Left lung (tissue), 10 donors: ENCODE data around the gene GULP1. TPM values are rescaled to one million over a fixed set of nuclear protein-coding genes. Genes with fewer than 3 reads are reported as not detected.

Source experiments
- ATAC-seq: fragments of 200-7000 bp; cut with Tn5 transposase; one replicate; pipeline ENCODE4 v1.9.1; 2020; ENCODE audit warnings: moderate library complexity
- DNase-seq, 4 donors: peaks; one replicate each; pipeline ENCODE4 v3.0.0-alpha.2; 2013 to 2020
- H3K27ac ChIP-seq, 2 donors: fragments of 200-600 bp; sonication (generic) in 1 of 2; one replicate each; pipeline versions ENCODE4 v1.5.0 to v1.8.0; 2020 to 2021
- H3K27me3 ChIP-seq, 2 donors: fragments of 200-600 bp; sonication (generic) in 1 of 2; one replicate each; pipeline versions ENCODE4 v1.5.0 to v1.8.0; 2020 to 2021
- H3K36me3 ChIP-seq, 2 donors: fragments of 200-600 bp; sonication (generic) in 1 of 2; one replicate each; pipeline versions ENCODE4 v1.5.0 to v1.8.0; 2020 to 2021
- H3K4me1 ChIP-seq, 2 donors: fragments of 200-600 bp; one replicate each; pipeline ENCODE4 v1.8.0; 2021
- H3K4me3 ChIP-seq, 2 donors: fragments of 200-600 bp; sonication (generic) in 1 of 2; one replicate each; pipeline versions ENCODE4 v1.5.0 to v1.8.0; 2020 to 2021; ENCODE audit warnings: mild to moderate bottlenecking in 1 of 2
- H3K9me3 ChIP-seq, 2 donors: fragments of 200-600 bp; sonication (generic) in 1 of 2; one replicate each; pipeline versions ENCODE4 v1.5.0 to v1.8.0; 2020 to 2021
- CTCF ChIP-seq, 2 donors: fragments of 200-600 bp; sonication (generic) in 1 of 2; IDR thresholded peaks; one replicate each; pipeline versions ENCODE4 v1.5.0 to v1.8.0; 2021; ENCODE audit warnings: antibody characterized with exemption in 2 of 2
- intact Hi-C, 2 donors: fragments of 100-400 bp; cut with DNase I; formaldehyde crosslinking; loops; one replicate each; pipeline versions ENCODE4 v1.11.2 to v1.14.2; 2022
- polyA plus RNA-seq, 6 donors: library from polyadenylated mRNA; unstranded; fragments of 120-200 nt; gene quantifications; one replicate each; pipeline ENCODE4 v1.2.1, GENCODE V29; 2013; ENCODE audit not compliant: insufficient read length in 6 of 6
- total RNA-seq, 2 donors: library from RNA; stranded (reverse); fragmentation: NEBNext Ultra II Directional; extraction: Animal tissue kit (Norgen Biotek cat#: 25700); gene quantifications; one replicate each; pipeline ENCODE4 v1.2.1, GENCODE V29; 2021
- donor health status: DM: no; HTN: yes; CAD: no.
- donor health status: DM: no; HTN: no; CAD: no.

GULP1 gene
- total and polyA plus RNA-seq, 8 donors: 27.5 to 120 (median 85.4) TPM

DNA sequence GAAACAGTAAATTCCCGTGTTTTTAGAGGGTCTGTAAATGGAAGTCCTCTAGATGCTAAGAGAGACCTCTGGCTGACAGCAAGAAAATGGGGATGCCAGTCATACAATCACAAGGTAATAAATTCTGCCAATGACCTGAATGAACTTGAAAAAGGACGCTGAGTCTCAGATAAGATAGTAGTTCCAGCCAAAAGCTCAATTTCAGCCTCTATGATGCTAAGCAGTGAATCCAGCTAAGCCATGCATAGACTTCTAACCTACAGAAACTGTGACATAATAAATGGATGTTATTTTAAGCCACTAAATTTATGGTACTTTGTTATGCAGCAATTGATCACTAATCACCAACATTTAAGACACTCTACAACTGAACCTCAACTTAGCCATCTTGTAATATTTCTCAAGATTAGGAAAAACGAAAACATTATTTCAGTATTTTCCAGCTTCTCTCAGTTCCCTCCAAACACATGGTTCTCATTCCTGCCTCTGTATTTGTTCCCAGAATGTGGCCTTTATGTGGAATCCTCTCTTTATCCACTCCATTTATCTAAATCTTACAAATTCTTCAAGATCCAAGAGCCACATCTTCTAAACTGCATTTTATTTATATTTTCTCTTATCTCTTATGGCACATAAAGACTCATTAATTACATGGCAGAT, 331.1 kb downstream of the GULP1 start:
- no peak for DNase-seq
- H3K27ac ChIP-seq: peak overlapping the region in 1 of 2 donors; percentile 40

GRCh38 chr2:188623995-188624643, 332.4 kb downstream of the GULP1 start:
- no peak overlapping the region for H3K4me3 ChIP-seq
- intact Hi-C loops: no loop called here
- no peaks in the 10 kb centered on the region for H3K4me1 ChIP-seq
- no peak for TF ChIP-seq CTCF (IDR thresholded peaks at IDR 0.05)
- peak overlapping the region in 1 of 2 donors; percentile 40 for H3K27ac ChIP-seq
- no peaks in the 10 kb centered on the region for H3K27me3 ChIP-seq
- no peaks in the 10 kb centered on the region for H3K36me3 ChIP-seq
- ATAC-seq (no peak), DNase-seq (no peak)
- H3K9me3 ChIP-seq: no peaks in the 10 kb centered on the region

More for the DNA sequence above, 331.1 kb downstream of the GULP1 start:
- ATAC-seq: no peak
- Histone ChIP-seq H3K4me3 (no peak overlapping the region), H3K36me3 (no peaks in the 10 kb centered on the region), H3K4me1 (no peaks in the 10 kb centered on the region), H3K27me3 (no peaks in the 10 kb centered on the region), H3K9me3 (no peaks in the 10 kb centered on the region)
- TF ChIP-seq CTCF (IDR thresholded peaks at IDR 0.05): no peak
- intact Hi-C loops: no loop called here

GRCh38 chr2:188627471-188627870, 335.8 kb downstream of the GULP1 start:
- no peak for TF ChIP-seq CTCF (IDR thresholded peaks at IDR 0.05)
- Histone ChIP-seq H3K4me1 (no peaks in the 10 kb centered on the region), H3K9me3 (no peaks in the 10 kb centered on the region), H3K4me3 (no peak overlapping the region), H3K27me3 (no peaks in the 10 kb centered on the region), H3K36me3 (no peaks in the 10 kb centered on the region), H3K27ac (no peak overlapping the region)
- intact Hi-C loops: no loop called here
- DNase-seq: no peak
- ATAC-seq: no peak

DNA sequence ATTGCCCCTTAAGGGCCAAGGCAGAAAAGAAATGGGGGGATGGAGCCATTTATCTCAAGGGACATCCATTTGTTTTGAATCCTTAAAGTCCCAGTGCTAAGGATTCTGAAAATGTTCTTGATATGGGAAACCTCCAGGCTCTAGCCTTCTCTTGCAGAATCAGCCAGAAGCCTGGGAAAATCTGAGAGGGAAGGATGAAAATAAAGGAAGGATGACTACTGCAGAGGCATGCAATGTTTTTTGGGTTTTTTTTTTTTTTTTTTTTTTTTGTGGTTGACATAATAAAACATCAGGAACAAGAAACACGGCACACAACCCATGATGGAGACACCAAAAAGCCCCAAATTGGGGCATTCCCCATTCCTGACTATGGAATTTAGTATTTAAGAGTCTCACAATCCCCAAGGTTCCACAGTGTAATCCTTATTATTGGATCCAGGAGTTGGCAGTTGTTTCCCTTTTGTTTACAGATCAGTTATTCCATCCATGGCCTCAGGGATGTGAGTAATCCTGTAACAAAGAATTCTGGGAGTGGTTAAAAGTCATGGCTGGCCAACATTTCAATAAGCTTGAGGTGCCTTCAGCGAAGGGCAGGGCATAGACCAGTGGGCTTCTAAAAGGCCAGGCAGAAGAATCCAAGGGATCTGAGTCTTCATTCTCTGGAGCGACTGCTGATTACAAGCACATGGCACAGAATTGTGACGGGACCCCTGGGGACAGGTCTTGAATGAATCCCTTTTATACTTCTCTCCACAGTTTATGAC, 337.5 kb downstream of the GULP1 start:
- no peak for TF ChIP-seq CTCF (IDR thresholded peaks at IDR 0.05)
- H3K27ac ChIP-seq: peak overlapping the region in 1 of 2 donors; percentile 15
- ATAC-seq: no peak

More for the DNA sequence above, 337.5 kb downstream of the GULP1 start:
- no peaks in the 10 kb centered on the region for H3K4me1 ChIP-seq
- H3K36me3 ChIP-seq: no peaks in the 10 kb centered on the region
- no peaks in the 10 kb centered on the region for H3K27me3 ChIP-seq
- H3K9me3 ChIP-seq: no peaks in the 10 kb centered on the region
- DNase-seq: no peak
- no peak overlapping the region for H3K4me3 ChIP-seq
- intact Hi-C loops: no loop called here
